ENCODE data around the gene ASB18.
"Not testable (repeated sequence)": the region's sequence is repeated elsewhere in the genome, so short reads cannot be mapped to it uniquely, and the experiment has no call there.

Gene ASB18, protein sequence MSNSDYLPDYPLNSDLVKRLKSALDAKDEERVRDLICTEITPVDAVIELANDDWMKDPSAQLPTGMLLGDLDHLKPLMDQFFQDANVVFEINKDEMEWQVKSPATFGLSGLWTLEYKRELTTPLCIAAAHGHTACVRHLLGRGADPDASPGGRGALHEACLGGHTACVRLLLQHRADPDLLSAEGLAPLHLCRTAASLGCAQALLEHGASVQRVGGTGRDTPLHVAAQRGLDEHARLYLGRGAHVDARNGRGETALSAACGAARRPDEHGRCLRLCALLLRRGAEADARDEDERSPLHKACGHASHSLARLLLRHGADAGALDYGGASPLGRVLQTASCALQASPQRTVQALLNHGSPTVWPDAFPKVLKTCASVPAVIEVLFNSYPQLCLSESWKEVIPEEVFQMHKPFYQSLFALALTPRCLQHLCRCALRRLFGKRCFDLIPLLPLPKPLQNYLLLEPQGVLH

GRCh38 chr2:236264256-236264655, at the start of gene ASB18:
Gene ASB18, minus strand, starts transcription at chr2:236264406. Its CDS starts 61 bp downstream, at chr2:236264345.
- no peak for DNase-seq (ENCODE audit: low spot score)

DNA sequence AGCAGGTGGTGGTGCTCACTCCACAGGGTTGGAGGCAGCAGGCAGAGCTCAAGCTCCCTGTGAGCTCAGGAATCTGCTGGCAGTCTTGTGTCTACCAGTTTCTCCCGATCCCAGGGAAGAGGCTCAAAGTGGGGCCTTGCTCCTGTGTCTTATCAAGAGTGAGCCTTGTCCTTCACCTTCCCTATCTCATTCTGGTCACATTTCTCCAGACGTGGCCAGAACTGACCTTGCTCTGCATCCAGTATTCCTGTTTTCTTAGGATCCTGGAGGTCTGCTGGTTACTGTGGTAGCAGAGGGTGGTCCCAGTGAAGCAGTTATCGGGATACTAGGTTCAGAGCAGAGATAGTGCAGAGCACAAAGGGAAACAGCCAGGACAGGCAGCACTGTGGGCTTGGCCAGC, 47.1 kb upstream of the ASB18 start:
- DNase-seq (ENCODE audit: low spot score): no peak

DNA sequence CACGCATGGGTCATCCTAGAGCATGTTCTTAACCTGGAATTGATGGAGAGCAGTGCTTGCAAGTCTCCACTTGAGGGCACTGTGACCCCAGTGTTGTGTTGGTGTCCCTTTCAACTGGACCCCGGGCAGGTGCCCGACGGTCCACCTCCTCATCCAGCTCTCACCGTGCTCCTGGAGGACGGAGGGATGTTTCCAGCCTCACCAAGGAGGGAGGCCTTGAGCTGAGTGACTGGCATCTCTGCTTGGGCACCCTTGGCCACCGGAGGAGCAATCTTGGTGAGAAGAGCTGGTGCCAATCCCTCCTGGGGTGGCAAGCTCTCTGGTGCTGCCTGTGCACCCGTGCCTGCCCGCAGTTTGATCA, 45.4 kb upstream of the ASB18 start:
- no peak for DNase-seq (ENCODE audit: low spot score)

- no peak for DNase-seq (ENCODE audit: low spot score)
Observed at GRCh38 chr2:236308855-236309668, 44.9 kb upstream of the ASB18 start.

DNA sequence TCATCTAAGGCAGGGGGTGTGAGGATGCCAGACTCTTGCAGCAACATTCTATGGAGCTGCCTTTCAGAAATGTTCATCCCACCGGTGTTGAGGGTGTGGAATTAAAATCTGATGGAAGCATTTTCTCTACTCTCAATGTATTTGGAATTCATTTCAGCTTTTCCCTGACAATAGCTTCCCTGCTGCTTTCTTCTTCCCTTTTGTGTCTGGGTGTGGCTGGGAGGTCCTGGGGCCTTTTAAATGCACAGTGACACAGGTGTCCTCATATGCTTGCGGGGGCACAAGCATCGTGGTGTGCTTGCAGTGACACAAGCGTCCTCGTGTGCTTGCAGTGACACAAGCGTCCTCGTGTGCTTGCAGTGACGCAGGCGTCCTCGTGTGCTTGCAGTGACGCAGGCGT, 43.4 kb upstream of the ASB18 start:
- no peak for DNase-seq (ENCODE audit: low spot score)

DNA sequence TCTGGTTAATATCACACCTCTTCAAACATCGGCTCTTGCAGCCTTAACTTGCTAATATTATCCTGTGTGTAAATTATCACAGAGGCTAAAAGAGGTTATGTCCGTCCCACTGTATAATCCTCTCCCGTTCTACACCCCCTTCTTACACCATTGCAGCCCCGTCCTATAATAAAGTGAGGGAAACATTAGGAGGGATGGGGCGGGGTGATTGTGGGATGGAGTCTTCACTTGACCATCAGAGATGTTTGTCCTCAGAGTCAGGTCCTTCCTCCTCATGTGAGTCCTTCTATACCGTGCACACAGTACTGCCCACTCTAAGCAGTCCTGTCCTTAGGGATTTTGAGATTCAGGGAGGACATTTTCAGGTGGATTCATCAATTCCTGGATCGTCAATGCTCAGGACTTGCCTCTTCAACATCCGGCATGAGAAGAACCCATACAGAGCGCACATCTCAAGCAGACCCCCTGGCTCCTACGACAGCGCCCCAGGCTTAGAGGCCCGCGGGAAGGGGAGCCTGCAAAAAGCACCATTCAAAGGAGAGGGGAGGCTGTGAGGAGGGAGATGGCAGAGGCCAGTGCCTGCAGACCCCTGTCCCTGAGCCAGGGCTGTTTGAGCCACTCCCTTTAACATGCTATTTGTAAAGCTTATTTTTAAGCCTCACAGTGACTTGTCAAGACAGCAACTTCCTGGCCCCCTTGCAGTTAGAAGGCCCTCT, 42.8 kb upstream of the ASB18 start:
- no peak for DNase-seq (ENCODE audit: low spot score)

- no peak for DNase-seq (ENCODE audit: low spot score)
Observed at GRCh38 chr2:236305964-236306605, 41.9 kb upstream of the ASB18 start.

DNA sequence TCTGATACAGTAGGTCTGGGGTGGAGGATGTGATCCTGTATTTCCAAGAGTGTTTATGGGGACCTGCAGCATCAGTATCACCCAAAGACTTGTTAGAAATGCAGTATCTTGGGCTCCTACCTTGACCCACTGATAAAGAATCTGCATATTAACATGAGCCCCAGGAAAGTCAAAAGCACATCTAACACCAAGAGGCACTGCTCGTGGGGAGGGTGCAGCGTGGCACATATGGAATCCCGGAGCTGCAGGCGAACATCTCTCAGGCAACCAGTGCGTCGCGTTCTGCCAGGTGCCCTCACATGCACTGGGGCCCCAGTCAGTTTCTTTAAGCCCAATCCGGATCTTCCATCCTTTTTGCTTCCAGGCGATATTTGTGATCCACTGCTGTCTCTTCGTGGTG, 41.3 kb upstream of the ASB18 start:
- DNase-seq (ENCODE audit: low spot score): no peak

DNA sequence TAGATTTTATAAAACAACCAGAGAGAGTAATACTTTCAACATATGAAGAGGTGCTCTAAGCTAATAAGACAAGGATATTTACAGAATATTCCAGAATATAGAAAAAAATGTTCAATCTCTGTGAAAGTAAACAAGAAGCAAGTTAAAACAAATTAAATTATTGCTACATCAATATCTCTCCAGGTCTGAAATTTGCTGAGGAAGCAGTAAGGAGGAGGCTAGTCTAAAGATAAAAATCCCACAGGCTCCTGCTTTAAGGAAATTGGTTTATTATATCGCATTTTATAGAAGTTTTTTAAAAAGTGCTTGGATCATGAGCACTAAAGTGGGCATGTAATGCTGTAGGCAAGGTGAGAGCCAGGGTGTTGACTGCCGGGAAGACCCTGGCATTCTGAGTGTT, 39.7 kb upstream of the ASB18 start:
- no peak for DNase-seq (ENCODE audit: low spot score)

GRCh38 chr2:236302555-236302954, 38.3 kb upstream of the ASB18 start:
- DNase-seq (ENCODE audit: low spot score): no peak

- DNase-seq (ENCODE audit: low spot score): no peak
Observed at GRCh38 chr2:236298924-236299475, 34.8 kb upstream of the ASB18 start.

- DNase-seq (ENCODE audit: low spot score): no peak
Observed at GRCh38 chr2:236295481-236295880, 31.3 kb upstream of the ASB18 start.

DNA sequence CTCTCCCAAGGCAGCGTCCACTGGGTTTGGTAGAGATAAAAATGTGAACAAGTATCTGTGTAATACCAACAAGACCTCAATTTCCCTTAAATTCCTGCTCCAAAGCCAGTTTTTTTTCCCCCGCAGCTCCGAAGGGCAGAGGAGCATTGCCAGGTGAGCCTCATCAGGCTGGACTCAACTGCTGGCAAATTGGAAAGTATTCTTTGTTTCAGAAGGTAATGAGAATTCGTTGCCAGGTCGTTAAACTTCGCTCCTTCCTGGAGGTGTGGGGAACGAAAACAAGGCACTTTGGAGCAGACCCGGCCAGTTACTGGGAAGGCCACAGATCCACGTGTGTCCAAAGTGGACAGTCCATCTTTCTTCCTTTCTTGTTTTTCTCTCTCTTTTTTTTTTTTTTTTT, 30.4 kb upstream of the ASB18 start:
- DNase-seq (ENCODE audit: low spot score): no peak

DNA sequence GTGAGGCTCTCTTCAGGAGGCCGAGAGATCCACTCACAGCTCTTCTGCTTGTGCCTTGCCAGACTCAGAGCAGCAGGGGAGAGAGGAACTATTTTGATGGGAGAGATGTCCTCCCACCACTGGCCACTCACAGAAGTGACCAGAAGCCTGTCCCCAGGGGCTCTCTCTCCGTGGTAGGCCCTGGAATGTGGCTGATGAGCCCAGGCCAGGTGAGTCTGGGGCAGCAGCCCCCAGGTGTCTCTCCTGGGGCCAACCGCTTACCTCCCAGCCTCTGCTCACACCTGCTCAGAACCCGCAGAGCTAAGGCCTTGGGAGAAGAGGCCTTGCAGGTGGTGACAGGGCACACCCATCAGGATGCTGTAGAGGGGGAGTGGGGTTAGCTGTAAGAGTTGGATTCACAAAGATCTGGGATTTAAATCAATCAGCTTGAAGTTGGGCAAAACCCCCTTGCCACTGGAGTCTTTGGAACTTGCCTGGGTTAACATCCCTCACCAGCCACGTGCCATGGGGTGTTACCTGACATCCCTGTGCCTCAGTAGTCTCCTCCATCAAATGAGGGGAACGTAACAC, 29.1 kb upstream of the ASB18 start:
- DNase-seq (ENCODE audit: low spot score): no peak

GRCh38 chr2:236291911-236292310, 27.7 kb upstream of the ASB18 start:
- DNase-seq (ENCODE audit: low spot score): no peak

GRCh38 chr2:236291476-236291875, 27.3 kb upstream of the ASB18 start:
- no peak for DNase-seq (ENCODE audit: low spot score)

- no peak for DNase-seq (ENCODE audit: low spot score)
Observed at GRCh38 chr2:236290742-236291425, 26.7 kb upstream of the ASB18 start.

DNA sequence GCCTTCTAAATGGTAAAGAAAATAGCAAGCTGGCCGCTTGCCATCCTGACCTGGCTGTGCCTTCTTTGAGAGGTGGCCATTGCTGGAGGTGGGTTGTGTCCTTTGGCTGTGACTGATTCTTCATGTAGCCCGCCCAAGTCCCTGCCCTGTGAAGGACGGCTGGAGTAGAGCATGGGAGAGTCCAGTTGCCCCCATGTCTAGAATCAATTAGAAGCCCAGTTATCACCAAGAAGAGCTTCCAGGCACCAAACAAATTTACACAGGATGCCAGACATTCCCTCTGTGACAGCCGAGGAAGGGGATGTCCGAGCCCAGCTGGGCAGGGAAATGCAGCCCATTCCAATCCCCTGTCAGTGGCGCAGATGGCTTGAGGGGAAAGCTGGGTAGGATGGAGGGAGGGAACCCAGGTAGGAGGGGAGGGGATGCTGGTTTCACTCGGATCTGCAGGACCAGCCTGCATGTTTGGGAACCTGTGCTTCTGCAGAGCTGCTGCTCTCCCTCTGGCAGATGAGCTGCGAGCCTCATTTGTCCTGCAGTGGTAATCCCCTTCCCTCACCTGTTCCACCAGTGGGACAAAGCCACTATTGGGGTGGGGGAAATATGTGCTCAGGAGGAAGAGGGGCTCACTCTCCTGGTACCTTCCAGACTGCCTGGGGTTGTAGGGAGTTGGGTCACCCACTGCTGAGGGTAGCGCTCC, 25.7 kb upstream of the ASB18 start:
- DNase-seq (ENCODE audit: low spot score): no peak

DNA sequence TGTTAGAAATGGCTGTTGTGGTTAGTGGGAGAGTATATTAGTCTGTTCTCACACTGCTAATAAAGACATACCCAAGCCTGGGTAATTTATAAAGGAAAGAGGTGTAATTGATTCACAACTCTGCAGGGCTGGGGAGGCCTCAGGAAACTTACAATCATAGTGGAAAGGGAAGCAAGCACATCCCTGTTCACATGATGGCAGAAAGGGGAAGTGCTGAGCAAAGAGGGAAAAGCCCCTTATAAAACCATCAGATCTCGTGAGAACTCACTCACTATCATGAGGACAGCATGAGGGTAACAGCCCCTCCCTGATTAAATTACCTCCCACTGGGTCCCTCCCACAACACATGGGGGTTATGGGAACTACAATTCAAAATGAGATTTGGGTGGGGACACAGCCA, 24.2 kb upstream of the ASB18 start:
- not testable (repeated sequence) for DNase-seq (ENCODE audit: low spot score)

DNA sequence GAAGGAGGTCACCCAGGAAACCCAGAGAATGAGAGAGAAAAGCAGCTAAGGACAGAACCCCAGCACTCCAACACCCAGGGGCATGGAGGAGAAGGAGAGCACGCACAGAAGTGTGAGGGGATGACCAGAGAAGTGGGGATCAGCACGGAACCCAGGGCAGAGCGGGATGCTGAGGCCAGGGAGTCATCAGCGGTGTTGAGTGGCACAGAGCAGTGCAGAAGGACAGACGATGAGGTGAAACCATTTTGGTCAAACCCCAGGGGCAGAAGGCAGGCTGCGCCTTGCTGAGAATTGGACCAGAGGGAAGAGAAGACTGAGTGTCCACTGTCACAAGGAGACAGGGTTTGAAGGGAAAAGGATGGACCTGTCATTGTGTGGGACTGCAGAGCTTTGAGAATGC, 23.4 kb upstream of the ASB18 start:
- no peak for DNase-seq (ENCODE audit: low spot score)

Measured in hematopoietic multipotent progenitor cell treated with erythropoietin and hydrocortisone succinate and interleukin-3 and kit ligand, for 17 days (in vitro differentiated cells).